Endometrial microvascular endothelial cells (primary cell): Measurements from ENCODE around the gene HAPLN2. TPM values are rescaled to one million over a fixed set of nuclear protein-coding genes. Genes with fewer than 3 reads are reported as not detected.

Source experiments
- in situ Hi-C: cut with HindIII; loops from 2 replicates; pipeline ENCODE4 v1.10.0; 2017; ENCODE audit warnings: low sequenced_read_pairs, low pct_unique_long_range_greater_than_20kb; ENCODE audit errors: inconsistent ontology term
- total RNA-seq: library from RNA; depleted of rRNA; stranded (reverse); fragments of >200 nt; gene quantifications from one replicate; pipeline ENCODE4 v1.2.3, GENCODE V29; 2015; ENCODE audit errors: inconsistent ontology term

The HAPLN2 gene
- total RNA-seq, 1 donor from 2014 or later: not detected

- in situ Hi-C loops: no loop called here
Measured at GRCh38 chr1:156640842-156641706, 21.9 kb downstream of the HAPLN2 start.

GRCh38 chr1:156641761-156642264 is 22.6 kb downstream of the HAPLN2 start, which contains the start of gene BCAN:
TSS of gene BCAN (plus strand) at chr1:156642117. CDS start at chr1:156646055, 3,938 bp downstream.
- in situ Hi-C loops: no loop called here

- in situ Hi-C loops: no loop called here
Measured at GRCh38 chr1:156642265-156643048, 23.2 kb downstream of the HAPLN2 start.

GRCh38 chr1:156643049-156643777 is 24.0 kb downstream of the HAPLN2 start:
- in situ Hi-C loops: no loop called here

GRCh38 chr1:156643778-156644092 is 24.5 kb downstream of the HAPLN2 start:
- in situ Hi-C loops: no loop called here

- in situ Hi-C loops: no loop called here
Measured at GRCh38 chr1:156644146-156644545, 24.9 kb downstream of the HAPLN2 start.

GRCh38 chr1:156644640-156645039 is 25.4 kb downstream of the HAPLN2 start:
- in situ Hi-C loops: no loop called here

- in situ Hi-C loops: no loop called here
Measured at GRCh38 chr1:156645056-156645455, 25.8 kb downstream of the HAPLN2 start.

- in situ Hi-C loops: no loop called here
Measured at GRCh38 chr1:156645666-156646065, 26.5 kb downstream of the HAPLN2 start.

- in situ Hi-C loops: no loop called here
Measured at GRCh38 chr1:156646738-156647211, 27.6 kb downstream of the HAPLN2 start.

GRCh38 chr1:156647351-156647750 is 28.1 kb downstream of the HAPLN2 start:
- in situ Hi-C loops: no loop called here

- in situ Hi-C loops: no loop called here
Measured at GRCh38 chr1:156648496-156648895, 29.3 kb downstream of the HAPLN2 start.

- in situ Hi-C loops: no loop called here
Measured at GRCh38 chr1:156648951-156649350, 29.7 kb downstream of the HAPLN2 start.

GRCh38 chr1:156652131-156652991 is 33.1 kb downstream of the HAPLN2 start:
- in situ Hi-C loops: no loop called here

- in situ Hi-C loops: no loop called here
Measured at GRCh38 chr1:156652992-156653355, 33.8 kb downstream of the HAPLN2 start.

- in situ Hi-C loops: no loop called here
Measured at GRCh38 chr1:156654700-156655099, 35.5 kb downstream of the HAPLN2 start.

- in situ Hi-C loops: no loop called here
Measured at GRCh38 chr1:156655151-156655903, 36.1 kb downstream of the HAPLN2 start.
